Measurements from ENCODE around the gene KRTAP12-3.

DNA sequence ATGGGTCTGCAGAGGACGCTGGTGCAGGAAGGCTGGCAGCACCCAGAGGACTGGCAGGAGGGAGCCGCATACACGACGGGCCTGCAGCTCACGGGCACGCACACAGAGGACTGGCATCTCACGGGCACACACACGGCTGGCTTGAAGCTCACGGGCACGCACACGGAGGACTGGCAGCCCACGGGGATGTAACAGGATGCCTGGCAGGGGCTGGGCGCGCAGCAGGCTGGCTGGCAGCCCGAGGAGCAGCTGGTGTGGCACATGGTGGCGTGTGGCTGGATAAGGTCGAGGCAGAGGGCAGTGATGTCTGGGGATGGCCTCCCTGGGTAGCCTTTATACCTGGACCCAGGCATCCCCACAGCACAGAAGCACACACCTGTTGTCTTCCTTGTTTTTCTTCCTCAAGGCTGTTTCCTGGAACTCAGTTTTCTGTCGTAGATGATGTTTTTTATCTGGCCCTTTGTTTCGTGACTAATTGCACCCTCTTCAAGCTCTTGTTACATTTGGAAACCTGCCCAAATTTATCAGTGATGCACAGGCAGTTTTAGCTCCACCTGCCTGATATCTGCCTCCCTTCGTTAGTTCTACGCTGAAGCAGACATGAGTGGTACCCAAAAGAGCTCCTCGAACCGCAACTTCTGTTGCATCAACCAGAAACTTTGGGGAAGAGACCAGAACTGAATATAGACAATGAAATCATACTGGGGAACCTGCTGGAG, 24.3 kb downstream of the KRTAP12-3 start, which contains the start of gene KRTAP12-1:
- TF ChIP-seq CTCF (IDR thresholded peaks at IDR 0.05) (no peak), POLR2A (IDR thresholded peaks at IDR 0.05) (no peak)

All from breast epithelium (tissue), 3 donors.